Measurements from ENCODE around the gene TDRD3.

DNA sequence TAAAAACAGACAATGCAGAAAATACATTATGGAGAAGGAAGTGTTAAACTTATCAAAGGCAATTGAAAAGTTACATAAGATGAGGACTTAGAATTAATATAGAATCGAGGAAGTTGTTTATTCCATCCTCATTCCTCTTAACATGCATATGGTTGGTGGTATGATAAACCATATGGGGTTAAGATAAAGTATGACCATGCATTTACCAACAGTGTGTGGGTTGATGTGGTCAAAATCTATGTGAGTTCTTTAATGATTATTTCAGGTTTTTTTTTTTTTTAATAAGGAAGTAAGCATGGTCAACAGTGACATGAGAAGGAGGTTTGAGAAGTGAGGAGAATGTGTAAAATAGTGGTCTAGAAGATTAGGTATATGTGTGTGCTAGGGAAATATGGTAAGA, 94.5 kb downstream of the TDRD3 start:
- TF ChIP-seq CTCF (IDR thresholded peaks at IDR 0.05) (no peak), POLR2A (IDR thresholded peaks at IDR 0.05) (no peak), POLR2AphosphoS5 (IDR thresholded peaks at IDR 0.05) (no peak)

All from breast epithelium (tissue), 3 donors.